ENCODE results near the gene DCAF15.

Gene DCAF15

DNA sequence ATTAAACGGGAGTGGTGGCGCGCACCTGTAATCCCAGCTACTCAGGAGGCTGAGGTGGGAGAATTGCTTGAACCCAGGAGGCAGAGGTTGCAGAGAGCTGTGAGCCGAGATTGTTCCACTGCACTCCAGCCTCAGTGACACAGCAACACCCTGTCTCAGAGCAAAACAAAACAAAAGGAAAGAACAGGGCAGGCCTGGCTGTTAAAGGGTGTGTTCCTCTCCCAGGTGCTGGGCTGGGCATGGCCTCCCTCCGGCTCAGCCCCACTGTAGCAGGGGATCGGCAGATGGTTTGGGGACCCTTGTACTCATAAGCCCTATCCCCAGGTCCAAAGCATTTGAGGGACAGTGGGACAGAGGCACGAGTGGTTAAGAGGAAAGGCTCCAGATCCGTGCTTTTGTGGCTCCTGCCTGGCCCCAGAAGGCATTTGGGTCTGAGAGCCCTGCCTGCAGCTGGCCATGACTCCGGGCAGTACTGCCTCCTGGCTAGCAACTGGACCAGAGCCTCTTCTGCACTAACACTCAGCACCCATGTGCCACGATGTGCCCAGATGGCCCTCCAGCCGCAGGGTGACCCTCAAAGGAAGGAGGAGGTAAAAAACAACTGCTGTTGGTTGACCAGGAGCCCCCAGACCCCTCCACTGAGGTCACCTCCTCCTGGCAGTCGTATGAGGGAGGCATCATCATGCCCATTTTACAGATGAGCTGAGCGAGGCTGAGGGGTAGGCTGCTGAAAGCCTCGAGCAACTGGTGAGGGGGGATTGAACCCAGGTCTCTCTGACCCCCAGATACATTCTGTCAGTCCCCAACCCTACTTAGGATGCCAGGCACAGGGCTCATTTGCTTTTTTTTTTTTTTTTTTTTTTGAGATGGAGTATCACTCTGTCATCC, 43.8 kb downstream of the DCAF15 start:
- no peak for DNase-seq

DNA sequence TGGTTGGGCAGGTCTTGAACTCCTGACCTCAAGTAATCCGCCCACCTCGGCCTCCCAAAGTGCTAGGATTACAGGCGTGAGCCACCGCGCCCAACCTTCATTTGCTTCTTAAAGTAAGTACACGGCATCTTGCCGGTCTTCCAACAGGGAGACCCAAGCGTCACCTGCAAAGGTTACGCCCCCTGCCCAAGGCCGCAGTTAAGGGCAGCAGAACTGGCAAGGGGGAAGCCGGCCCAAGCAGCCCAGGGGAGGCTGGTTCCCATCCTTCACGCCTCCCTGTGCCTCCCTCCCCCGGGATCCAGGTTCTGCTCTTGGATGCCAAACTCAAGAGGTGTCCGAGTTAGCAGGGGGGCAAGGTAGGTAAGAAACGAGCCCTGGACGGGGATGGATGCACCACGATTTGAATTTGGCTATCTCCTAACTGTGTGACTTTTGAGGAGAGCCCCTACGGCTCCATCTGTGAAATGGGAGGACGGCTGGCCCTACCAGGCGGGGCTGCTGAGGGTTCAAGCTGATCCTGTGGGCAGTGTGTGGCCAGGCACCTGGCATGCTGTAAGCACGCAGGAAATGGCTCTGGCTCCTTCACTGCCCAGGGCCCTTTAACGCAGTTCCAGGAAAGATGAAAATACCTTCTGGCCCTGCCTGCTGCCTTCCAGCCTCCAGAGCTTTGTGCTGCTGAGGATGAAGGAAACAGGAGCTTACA, 44.8 kb downstream of the DCAF15 start:
- no peak for DNase-seq

DNA sequence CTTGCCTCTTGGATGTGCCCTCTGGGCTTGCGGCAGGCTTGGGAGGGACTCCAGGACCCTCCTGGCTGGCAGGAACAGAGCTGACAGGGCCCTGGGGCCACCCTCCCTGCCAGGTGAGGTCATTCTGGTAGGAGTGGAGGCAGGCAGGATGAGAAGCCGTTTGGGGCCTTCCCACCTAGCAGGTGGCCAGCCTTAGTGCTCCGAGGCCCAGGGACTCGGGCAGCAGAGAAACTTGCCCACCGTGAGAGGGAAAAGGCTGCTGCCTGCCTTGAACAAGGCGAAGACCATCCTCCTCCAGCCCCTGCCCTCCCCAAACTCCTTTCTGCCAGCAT, 45.3 kb downstream of the DCAF15 start:
- no peak for DNase-seq

DNA sequence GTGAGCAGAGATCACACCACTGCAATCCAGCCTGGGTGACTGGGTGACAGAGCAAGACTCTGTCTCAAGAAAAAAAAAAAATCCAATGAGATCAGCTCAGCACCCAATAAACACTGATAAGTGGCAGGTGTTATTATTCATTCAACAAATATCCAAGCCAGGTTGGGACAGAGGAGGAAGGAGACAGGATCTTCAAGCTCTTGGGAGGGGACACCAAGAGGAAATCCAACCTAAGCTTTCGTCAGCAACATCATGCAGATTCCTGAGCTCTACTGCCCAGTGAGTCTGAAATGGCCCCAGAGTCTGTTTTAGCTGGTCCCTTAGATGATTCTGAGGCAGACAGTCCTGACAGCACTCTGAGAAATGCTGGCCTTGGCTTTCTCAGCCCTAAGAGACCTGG, 46.1 kb downstream of the DCAF15 start:
- DNase-seq: no peak

DNA sequence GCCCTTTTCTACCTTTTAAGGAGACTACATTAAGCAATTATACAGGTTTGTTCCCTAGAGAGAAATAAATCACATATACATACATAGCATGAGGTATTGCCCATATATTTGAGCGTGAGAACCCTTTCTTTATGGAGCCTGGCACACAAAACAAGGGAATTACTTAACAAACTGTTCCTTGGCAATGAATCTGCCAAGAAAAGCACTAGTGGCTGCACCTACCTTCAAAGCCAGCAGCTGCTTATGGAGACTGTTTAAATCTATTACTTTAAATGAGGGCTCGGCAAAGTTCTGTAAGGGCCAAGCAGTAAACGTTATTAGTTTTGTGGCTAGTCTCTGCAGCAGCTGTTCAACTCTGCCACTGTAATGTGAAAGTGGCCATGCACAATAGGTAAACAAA, 46.8 kb downstream of the DCAF15 start:
- no peak for DNase-seq

DNA sequence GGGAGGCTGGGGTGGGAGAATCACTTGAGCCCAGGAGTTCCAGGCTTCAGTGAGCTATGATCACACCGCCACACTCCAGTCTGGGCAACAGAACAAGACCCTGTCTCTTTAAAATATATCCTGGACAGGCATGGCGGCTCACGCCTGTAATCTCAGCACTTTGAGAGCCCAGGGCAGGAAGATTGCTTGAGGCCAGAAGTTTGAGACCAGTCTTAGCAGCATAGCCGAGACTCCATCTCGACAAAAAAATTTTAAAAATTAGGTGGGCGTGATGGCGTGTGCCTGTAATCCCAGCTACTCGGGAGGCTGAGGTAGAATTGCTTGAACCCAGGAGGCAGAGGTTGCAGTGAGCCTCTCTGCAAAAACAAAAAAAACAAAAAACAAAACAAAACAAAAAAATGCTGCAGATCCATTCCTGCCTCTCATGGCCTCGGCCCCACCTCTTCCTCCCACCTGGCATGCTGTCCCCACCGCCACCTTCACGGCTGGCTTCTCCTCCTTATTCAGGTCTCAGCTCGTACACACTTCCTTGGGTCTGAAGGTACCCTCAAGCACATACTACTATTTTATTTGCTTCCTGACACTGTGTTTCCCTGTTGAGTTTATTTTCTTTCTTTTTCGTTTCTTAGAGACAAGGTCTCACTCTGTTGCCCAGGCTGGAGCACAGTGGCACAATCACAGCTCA, 48.5 kb downstream of the DCAF15 start:
- DNase-seq: no peak

DNA sequence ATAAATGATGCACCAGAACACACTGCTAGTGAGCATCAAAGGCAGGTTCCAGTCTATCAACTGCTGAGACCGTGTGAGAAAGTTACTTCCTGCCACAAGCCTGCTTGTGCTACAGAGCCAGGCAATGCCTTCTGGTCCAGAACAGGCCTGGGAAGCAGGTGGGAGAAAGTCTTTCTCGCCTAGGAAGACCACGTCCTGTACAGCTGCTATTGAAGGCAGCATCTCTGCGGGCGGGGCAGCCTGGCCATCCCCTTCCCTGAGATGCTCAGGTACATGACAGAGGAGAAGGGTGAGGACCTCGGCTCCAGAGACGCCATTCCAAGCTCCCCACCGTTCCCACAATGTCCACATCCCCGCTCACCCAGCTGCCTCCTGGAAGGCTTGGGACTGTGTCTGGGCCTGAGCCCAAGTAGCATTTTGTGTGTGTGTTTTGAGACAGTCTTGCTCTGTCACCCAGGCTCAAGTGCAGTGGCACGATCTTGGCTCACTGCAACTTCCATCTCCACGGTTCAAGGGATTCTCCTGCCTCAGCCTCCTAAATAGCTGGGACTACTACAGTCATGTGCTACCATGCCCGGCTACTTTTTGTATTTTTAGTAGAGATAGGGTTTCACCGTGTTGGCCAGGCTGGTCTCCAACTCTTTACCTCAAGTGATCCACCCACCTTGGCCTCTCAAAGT, 50.4 kb downstream of the DCAF15 start:
- DNase-seq: no peak

DNA sequence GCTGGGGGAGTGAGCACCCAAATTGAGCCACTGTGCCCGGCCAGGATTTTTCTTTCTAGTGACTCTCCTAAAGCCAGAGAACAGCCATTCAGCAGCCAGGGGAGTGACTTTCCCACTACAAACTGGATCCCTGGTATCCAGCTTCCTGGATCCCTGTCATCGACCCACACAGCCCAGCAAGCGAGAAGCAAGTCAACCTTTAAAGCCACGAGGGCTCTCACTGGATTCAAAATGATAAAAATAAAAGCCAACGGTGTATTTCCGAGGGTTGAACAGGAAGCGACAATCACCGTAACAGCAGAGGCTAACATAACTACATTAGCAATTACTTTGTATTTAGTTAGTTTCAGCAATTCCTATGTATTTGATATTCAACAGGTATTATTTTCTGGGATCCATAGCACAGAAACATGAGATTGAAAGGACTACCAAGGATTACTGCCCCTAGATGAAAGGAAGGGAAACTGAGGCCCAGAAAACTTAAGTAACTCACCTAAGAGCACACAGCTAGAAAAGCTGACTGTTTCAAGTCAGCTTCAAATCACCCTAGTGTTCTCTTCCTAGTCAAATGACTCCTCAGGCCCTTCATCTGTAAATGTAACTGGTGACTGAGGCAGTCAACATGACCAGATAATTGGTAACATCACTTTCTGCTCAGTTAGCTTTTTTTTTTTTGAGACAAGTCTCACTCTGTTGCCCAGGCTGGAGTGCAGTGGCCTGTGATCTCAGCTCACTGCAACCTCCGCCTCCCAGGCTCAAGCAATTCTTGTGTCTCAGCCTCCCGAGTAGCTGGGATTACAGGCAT, 51.1 kb downstream of the DCAF15 start:
- DNase-seq: peak; percentile 64

DNA sequence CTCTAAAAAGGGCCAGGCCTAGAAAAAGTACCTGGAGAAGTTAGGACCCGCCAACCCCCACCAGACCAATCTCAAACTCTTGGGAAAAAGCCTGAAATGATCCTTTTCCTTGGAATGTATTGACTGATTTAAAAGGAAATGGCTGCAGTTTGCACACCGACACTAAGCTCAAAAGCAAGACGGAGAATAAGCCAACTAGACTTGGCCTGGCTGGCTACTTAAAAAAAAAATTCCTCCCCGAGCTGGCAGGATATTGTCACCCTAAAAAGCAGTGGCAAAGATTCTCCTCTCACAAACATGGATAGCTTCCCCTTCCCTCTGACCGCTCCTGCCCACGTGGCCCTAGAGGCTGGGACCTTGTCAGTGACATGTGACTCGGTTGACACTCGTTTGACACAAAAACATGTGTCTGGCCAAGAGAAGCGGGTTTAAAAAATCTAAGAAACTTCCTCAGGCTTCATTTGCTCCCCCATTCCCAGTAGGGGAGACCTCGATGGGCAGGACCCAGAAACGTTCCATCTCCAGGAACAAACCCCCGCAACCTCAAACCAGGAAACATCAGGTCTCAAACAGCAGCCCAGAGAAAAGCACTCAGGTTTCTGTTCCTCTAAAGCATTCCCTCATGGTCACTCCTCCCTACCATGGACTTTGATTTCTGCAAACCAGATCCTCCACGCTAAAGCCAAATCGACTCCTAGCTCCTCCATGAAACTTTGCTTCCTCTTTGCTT, 52.5 kb downstream of the DCAF15 start:
- peak; percentile 93 for DNase-seq

DNA sequence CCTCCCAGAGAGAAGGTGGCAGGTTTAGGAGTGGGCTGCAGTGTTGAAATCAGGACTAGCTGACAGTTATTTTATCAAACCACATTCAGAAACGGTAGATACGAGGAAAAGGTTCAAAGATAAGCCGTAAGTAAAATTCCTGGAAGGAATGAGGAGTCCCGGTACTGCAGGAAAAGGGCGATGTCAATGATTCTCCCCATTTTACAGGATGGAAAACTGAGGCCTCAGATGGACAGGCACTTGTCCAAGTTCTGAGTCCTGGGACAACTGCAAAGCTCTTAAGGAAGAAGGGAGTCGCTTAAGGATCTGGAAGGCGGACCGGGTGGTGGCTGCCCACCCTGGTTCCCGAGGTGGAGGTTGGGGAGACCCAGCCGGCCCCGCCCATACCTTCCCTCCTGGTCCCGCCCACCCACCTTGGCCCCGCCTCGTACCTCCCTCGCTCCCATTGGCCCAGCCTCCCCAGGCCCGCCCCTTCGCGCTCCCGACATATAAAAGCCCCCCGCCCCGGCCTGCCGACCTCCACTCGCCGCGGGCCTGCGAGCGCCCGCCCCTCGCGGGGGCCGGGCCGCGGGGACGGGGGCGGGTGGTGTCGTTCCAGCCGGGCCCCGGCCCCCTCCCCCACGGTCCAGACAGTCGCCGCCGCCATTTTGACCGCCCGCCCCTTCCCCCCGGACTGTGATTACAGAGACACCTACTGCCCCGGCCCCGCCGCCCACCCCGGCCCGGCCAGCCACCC, 53.2 kb downstream of the DCAF15 start:
- DNase-seq: peak; percentile 99

DNA sequence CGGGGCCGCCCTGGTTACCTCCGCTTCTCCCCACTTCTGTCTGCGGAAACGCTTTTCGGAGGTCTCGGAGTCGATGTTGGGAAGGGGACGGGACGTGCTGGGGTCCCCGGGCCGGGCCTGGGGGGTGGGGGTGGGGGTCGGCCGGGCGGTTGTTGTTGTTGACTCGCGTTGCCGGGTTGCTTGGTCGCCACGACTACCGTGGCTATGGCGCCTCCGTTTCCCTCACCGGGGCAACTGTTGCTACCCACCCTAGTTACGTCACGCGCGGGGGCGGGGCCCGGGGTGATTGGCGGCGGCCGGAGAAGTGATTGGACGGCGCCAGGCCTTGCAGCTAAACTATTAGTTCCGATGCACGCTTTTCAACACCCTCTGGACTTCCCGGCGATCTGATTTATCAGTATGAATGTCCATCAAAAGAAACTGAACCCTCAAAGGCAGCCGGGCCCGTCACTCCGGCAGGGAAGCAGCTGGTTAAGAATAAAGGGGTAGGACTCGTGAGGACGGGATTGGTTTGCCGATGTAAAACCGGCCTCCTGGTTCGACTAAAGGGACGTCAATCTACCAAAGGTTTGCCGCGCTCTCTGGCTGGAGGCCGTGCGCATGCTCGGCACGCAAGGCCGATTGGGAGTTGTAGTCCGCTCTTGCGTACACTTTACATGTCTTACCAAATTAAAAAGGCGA, 53.9 kb downstream of the DCAF15 start, which contains the start of gene RFX1:
RFX1 (minus strand) TSS at position 236 of the 681 bp plus-strand sequence. CDS start 12,477 bp downstream, outside the sequence.
- DNase-seq: peak; percentile 100

DNA sequence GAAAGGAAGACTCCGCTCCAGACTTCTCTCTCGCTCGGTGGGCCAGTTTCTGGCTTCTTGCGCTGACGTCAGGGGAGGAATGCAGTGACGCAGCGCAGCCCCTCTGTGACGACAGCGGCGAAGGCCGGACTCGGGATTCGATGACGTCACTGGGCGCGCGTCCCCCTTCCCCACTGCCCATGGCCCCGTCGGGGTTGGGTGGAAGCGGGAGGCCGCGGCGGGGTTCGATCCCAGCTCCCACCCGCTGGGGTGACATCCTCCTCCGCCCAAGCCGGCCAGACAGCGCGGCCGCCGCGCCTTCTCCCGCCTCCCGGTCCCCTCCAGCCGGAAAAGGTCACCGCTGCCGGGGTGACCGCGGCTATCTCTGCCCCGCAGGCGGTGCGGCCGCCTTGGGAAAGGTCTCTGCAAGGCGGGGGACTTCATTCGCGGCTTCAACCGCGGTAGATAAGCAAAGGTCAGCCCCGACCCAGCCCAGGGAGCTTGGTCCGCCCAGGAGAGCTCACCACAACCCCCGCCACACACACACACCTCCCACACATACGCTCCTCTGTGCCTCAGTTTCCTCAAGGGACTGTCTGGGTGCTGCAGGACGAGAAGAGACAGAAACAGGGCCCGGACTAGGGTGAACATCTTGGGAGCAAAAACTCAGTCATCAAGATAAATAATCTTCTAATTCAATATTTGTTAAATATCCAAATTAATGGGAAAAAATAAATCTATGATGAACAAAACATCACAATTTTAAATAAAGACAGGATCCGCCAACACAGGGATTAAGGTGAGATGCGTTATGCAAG, 54.7 kb downstream of the DCAF15 start:
- DNase-seq: peak; percentile 100
